ENCODE results near the gene ATP9B.

The ATP9B gene

GRCh38 chr18:79068937-79069716, at the start of gene ATP9B:
TSS of gene ATP9B (plus strand) at chr18:79069394. CDS start at chr18:79069411, 17 bp downstream.
- peak; percentile 97 for DNase-seq (ENCODE audit: low read depth in 2 of 2)

- no peak for DNase-seq (ENCODE audit: low read depth in 2 of 2)
These were observed 49.3 kb upstream of the ATP9B start for GRCh38 chr18:79019881-79020280.

DNA sequence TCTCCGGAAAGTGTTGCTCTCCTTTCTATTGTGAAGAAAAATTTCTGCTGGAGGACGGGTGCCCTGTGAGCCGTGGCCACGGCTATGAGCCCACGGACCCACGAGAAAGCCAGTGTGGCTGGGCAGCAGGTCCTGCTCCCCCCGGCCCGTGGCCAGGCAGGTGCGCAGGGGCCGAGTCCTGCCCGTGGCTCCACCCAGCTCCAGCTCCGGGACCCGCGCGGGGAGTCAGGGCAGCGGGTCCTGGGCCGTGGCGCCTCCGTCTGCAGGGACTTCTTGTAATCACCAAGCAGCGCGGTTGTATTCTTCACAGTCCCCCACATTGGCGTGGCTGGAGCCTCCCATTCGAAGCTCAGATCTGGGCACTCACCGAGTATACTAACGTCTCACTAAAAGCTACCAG, 46.6 kb upstream of the ATP9B start:
- no peak for DNase-seq (ENCODE audit: low read depth in 2 of 2)

- no peak for DNase-seq (ENCODE audit: low read depth in 2 of 2)
These were observed 42.7 kb upstream of the ATP9B start for GRCh38 chr18:79026491-79026890.

DNA sequence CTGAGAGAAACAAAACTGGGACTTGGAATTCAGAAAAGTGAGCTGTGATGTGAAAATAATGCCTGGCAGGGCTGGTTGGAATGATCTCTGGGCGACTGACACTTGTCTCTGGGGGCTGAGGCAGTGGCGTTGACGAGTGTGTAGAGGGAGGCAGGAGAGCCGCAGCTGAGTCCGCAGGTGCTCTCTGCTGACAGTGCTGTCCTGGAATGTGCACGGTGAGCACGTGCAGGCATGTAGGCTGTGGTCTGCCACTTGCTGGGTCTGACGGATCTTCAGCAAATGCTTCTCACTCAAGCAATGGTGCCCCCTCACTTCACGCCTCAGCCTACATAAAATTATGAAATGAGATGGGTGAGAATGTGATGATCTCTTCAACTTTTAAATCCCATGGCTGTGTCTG, 38.5 kb upstream of the ATP9B start:
- DNase-seq (ENCODE audit: low read depth in 2 of 2): no peak

DNA sequence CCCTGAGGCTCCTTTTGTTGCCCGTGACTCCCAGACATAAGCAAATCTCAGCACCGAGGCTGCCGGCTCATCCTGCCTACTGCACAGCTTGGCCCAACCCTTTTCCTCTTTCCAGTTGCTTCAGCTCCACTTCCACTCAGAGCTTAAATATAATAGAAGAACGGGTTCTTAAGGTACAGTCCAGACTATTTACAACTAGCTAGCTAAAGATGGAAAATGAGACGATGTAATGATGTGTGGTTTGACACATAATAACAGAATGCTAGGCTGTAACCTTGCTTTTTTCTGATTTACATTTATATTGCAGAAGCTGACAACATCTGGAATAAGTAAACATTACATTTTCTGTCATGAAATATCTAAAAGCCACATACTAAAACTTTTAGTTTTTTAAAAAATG, 26.9 kb upstream of the ATP9B start:
- no peak for DNase-seq (ENCODE audit: low read depth in 2 of 2)

GRCh38 chr18:79043288-79043687, 25.9 kb upstream of the ATP9B start:
- DNase-seq (ENCODE audit: low read depth in 2 of 2): no peak

GRCh38 chr18:79046522-79046921, 22.7 kb upstream of the ATP9B start:
- DNase-seq (ENCODE audit: low read depth in 2 of 2): no peak

- no peak for DNase-seq (ENCODE audit: low read depth in 2 of 2)
These were observed 21.5 kb upstream of the ATP9B start for GRCh38 chr18:79047556-79048244.

DNA sequence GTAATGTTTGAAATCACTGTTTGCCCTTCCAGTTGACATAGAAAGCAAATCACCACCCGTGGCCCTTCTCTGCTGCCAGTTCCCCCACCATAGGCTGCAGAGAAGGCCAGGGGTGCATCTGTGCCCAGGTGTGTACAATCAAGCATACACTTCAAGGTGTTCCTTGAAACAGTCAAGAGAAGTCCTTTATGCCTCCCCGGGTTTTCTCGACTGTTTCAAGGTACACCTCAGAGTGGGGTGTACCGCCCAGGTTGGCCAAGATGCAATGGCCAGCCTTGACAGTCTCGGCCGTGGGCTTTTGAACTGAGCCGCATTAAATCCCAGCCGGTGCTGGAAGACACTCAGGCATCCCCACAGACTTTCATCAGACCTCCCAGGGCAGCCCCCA, 21.0 kb upstream of the ATP9B start:
- DNase-seq (ENCODE audit: low read depth in 2 of 2): no peak

DNA sequence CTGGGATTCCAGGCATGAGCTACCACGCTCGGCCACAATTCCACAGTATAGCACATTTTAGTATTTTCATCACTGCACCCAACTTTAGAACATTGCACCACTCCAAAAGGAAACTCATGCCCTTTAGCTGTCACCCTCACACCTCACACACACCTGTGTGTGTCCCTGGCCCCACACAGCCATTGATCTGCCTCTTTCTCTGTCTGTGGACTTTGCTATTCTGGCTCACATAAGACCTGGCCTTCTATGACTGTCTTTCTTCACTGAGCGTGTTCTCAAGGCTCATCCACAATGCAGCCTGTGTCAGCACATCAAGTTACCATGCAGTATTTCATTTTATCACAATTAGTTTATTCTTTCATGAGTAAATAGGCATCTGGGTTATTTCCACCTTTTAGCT, 19.7 kb upstream of the ATP9B start:
- DNase-seq (ENCODE audit: low read depth in 2 of 2): no peak

GRCh38 chr18:79050005-79050404, 19.2 kb upstream of the ATP9B start:
- DNase-seq (ENCODE audit: low read depth in 2 of 2): no peak

DNA sequence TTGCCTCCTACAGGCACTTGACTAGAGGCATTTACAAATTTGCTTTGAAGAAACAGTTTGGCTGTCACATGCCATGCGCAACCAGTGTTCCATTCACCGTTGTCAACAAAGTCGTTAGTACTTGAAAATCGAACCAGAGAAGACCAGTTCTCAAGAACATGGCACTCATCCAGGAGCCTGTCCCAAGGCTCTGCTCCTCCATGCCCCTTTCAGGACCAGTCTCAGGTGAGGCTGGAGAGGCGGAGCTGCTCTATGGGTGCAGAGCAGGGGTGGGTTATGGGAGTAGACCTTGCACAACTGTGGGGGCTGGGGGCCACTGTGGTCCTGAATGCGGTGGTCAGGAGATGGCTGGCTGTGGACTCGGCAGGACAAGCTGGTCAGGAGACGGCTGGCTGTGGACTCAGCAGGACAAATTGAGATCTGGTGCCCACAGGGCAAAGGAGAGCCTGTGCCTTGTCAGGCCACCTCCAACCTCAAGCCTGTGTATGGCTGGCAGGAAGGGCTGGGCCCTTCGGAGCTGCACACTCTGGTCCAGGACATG, 12.3 kb upstream of the ATP9B start:
- DNase-seq (ENCODE audit: low read depth in 2 of 2): no peak

- no peak for DNase-seq (ENCODE audit: low read depth in 2 of 2)
These were observed 11.2 kb upstream of the ATP9B start for GRCh38 chr18:79058007-79058406.

DNA sequence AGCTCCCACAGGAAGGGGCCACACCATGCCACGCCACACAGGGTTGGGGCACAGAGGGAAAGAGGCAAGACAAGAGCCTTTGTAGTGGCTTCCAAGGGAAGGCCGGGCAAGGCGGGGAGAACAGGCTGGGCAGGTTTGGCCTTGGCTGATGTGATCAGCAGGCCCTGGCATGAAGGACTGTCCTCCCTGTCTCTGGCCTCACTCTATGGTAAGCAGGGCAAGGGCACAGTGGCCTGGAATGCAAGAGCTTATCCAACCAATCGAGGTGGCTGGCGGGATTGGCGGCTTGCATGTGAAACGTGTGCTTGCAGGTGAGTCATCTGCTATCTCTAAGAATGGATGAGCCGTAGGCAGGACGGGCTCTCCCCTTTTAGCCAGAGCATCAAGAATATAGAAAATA, 6.4 kb upstream of the ATP9B start:
- no peak for DNase-seq (ENCODE audit: low read depth in 2 of 2)

DNA sequence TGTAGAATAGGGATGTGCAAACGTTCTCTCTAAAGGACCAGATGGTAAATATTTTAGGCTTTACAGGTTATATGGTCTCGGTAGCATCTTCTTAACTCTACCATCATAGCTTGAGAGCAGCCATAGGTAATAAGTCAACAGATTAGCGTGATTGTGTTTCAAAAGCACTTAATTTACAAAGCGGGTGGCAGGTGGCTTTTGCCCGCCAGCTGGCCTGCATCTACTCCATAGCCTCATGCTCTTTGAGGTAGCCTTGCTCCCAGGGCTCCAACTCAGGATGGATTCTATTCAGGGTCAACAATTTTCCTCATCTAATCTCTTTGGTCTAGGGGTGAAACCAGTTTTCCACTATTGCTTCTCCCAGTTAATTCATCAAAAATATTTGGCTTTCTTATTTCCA, 5.0 kb upstream of the ATP9B start:
- DNase-seq (ENCODE audit: low read depth in 2 of 2): no peak

DNA sequence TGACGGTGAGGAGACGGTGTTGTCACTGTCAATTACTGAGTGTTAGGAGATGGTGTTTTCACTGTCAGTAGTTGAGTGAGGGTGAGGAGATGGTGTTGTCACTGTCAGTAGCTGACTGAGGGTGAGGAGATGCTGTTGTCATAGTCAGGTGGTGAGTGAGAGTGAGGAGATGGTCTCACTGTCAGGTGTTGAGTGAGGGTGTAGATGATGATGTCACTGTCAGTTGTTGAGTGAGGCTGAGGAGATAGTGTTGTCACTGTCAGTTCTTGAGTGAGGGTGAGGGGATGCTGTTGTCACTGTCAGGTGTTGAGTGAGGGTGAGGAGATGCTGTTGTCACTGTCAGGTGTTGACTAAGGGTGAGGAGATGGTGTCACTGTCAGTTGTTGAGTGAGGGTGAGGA, 3.4 kb upstream of the ATP9B start:
- no peak for DNase-seq (ENCODE audit: low read depth in 2 of 2)

DNA sequence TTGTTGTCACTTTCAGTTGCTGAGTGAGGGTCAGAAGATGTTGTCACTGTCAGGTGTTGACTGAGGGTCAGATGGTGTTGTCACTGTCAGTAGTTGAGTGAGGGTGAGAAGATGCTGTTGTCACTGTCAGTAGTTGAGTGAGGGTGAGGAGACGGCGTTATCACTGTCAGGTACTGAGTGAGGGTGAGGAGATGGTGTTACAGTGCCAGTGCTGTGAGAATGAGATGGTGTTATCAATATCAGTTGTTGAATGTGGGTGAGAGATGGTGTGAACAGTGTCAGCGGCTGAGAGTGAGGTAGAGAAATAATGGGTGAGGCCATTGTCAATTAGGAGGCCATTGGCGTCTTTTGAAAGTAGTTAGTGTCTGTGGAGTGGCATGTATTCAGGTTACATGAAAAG, 1.6 kb upstream of the ATP9B start:
- no peak for DNase-seq (ENCODE audit: low read depth in 2 of 2)

GRCh38 chr18:79068341-79068936, 755 bp upstream of the ATP9B start:
- no peak for DNase-seq (ENCODE audit: low read depth in 2 of 2)

DNA sequence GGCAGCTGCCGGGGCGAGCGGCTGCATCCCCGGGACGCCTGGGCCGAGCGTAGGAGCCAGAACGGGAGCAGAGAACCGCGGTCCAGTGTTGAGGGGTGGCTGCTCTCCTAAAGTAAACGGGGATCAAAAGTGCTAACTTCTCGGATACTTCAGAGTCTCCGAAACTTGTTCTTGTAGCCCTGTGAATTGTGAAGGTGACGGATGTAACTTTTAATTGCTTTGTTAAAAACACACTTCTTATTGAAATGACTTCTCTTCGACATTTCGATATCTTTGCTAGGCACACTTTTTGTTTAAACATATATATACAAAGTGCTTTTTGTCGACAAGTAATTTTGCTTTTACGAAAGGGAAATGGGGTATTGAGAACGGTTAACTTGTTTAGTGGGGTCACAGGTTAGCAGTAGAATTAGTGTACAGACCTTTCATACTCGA, 540 bp downstream of the ATP9B start:
- DNase-seq (ENCODE audit: low read depth in 2 of 2): no peak

DNA sequence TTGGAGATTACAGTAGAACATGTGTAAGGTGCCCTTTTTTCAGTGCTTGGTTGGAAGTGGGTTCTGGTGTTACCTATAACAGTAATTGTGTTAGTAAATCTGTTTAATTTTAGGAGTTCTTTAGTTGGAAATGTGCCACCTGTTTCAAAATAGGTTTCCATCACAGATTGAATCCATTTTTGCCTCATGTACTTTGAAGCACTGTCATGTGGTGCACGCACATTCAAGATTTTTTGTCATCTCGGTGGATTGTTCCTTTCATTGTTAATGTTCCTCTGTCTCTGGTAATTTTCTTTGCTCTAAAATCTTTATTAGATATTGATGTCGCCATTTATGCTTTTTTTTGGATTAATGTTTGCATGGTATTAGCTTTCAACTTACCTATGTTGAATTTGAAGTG, 1.3 kb downstream of the ATP9B start:
- no peak for DNase-seq (ENCODE audit: low read depth in 2 of 2)

- DNase-seq (ENCODE audit: low read depth in 2 of 2): no peak
These were observed 1.8 kb downstream of the ATP9B start for GRCh38 chr18:79071037-79071436.

All from stimulated activated CD8-positive, alpha-beta memory T cell treated with anti-CD3 and anti-CD28 coated beads, Interleukin-2, amount 100 ng/mL, for 48 hours (primary cell).